ENCODE measurements around the gene COL8A1.

COL8A1 gene

GRCh38 chr3:99639579-99639978, 1.2 kb downstream of the COL8A1 start:
- peak overlapping the region; percentile 89 for H3K4me3 ChIP-seq (ENCODE audit: low read depth, low read length)
- no peak for TF ChIP-seq CTCF (IDR thresholded peaks at IDR 0.05; ENCODE audit: low read depth, low read length)

GRCh38 chr3:99640214-99640851, 1.9 kb downstream of the COL8A1 start:
- TF ChIP-seq CTCF (IDR thresholded peaks at IDR 0.05; ENCODE audit: low read depth, low read length): no peak
- peak overlapping the region; percentile 89 for H3K4me3 ChIP-seq (ENCODE audit: low read depth, low read length)

- no peak overlapping the region for H3K4me3 ChIP-seq (ENCODE audit: low read depth, low read length)
- no peak for TF ChIP-seq CTCF (IDR thresholded peaks at IDR 0.05; ENCODE audit: low read depth, low read length)
These were observed 3.1 kb downstream of the COL8A1 start for GRCh38 chr3:99641480-99641879.

- no peak overlapping the region for H3K4me3 ChIP-seq (ENCODE audit: low read depth, low read length)
- no peak for TF ChIP-seq CTCF (IDR thresholded peaks at IDR 0.05; ENCODE audit: low read depth, low read length)
These were observed 3.6 kb downstream of the COL8A1 start for GRCh38 chr3:99641982-99642381.

- H3K4me3 ChIP-seq (ENCODE audit: low read depth, low read length): no peak overlapping the region
- TF ChIP-seq CTCF (IDR thresholded peaks at IDR 0.05; ENCODE audit: low read depth, low read length): no peak
These were observed 5.6 kb downstream of the COL8A1 start for GRCh38 chr3:99644017-99644416.

GRCh38 chr3:99644746-99645145, 6.4 kb downstream of the COL8A1 start:
- no peak overlapping the region for H3K4me3 ChIP-seq (ENCODE audit: low read depth, low read length)
- TF ChIP-seq CTCF (IDR thresholded peaks at IDR 0.05; ENCODE audit: low read depth, low read length): no peak

- no peak overlapping the region for H3K4me3 ChIP-seq (ENCODE audit: low read depth, low read length)
- TF ChIP-seq CTCF (IDR thresholded peaks at IDR 0.05; ENCODE audit: low read depth, low read length): peak; percentile 66
These were observed 7.1 kb downstream of the COL8A1 start for GRCh38 chr3:99645277-99646106.

Measured in WI38 (cell line).